Measurements from ENCODE around the gene PLEKHA7.
"Not testable (repeated sequence)": the region's sequence is repeated elsewhere in the genome, so short reads cannot be mapped to it uniquely, and the experiment has no call there.

PLEKHA7 gene, protein sequence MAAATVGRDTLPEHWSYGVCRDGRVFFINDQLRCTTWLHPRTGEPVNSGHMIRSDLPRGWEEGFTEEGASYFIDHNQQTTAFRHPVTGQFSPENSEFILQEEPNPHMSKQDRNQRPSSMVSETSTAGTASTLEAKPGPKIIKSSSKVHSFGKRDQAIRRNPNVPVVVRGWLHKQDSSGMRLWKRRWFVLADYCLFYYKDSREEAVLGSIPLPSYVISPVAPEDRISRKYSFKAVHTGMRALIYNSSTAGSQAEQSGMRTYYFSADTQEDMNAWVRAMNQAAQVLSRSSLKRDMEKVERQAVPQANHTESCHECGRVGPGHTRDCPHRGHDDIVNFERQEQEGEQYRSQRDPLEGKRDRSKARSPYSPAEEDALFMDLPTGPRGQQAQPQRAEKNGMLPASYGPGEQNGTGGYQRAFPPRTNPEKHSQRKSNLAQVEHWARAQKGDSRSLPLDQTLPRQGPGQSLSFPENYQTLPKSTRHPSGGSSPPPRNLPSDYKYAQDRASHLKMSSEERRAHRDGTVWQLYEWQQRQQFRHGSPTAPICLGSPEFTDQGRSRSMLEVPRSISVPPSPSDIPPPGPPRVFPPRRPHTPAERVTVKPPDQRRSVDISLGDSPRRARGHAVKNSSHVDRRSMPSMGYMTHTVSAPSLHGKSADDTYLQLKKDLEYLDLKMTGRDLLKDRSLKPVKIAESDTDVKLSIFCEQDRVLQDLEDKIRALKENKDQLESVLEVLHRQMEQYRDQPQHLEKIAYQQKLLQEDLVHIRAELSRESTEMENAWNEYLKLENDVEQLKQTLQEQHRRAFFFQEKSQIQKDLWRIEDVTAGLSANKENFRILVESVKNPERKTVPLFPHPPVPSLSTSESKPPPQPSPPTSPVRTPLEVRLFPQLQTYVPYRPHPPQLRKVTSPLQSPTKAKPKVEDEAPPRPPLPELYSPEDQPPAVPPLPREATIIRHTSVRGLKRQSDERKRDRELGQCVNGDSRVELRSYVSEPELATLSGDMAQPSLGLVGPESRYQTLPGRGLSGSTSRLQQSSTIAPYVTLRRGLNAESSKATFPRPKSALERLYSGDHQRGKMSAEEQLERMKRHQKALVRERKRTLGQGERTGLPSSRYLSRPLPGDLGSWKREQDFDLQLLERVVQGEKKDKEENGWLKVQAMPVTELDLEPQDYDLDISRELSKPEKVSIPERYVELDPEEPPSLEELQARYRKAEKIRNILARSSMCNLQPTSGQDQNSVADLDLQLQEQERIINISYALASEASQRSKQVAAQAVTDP

DNA sequence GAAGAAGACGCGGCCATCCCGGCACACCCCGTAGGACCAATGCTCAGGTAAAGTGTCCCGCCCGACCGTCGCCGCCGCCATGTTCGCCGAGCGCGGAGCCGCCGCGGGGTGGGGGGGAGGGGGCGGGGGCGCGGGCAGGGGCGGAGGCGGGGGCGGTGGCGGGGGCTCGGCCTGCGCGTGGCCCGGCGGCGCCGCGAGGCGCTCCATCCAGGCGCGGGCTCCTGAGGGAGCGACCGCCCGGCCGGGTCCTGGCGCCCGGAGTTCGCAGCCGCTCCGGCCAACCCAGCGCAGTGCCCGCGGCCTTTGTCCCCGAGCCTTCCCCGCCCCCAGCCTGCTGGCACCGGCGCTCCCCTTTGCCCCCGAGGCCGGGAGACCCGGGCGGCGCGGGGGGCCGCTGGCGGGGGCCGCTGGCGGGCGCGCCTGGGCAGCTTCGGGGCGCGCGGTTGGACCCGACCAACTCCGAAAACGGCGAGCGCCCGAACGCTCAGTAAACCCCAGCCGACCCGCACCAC, at the start of gene PLEKHA7:
Gene PLEKHA7, minus strand, starts transcription at position 94 of the 512 bp plus-strand sequence. Its CDS starts 13 bp downstream, at position 81.
- peaks cover 49% of the 10 kb centered on the region for H3K27me3 ChIP-seq (ENCODE audit: control insufficient read depth, low read length)
- no peaks in the 10 kb centered on the region for H3F3A ChIP-seq (ENCODE audit: control insufficient read depth, insufficient read depth)
- no peaks in the 10 kb centered on the region for H4K20me1 ChIP-seq (ENCODE audit: control insufficient read depth, insufficient read depth, low read depth, low read length)
- peak within 1 kb of the TSS; percentile 53 for H3K4me2 ChIP-seq (ENCODE audit: low read length)
- H3K36me3 ChIP-seq (ENCODE audit: control insufficient read depth, low read length): no peaks in the 10 kb centered on the region
- H3K79me2 ChIP-seq (ENCODE audit: control insufficient read depth, low read length): no peaks in the 10 kb centered on the region
- no peak within 1 kb of the TSS for H3K27ac ChIP-seq (ENCODE audit: low read depth, low read length)
- H3K9me3 ChIP-seq (ENCODE audit: control insufficient read depth, insufficient read depth, low read length): no peaks in the 10 kb centered on the region
- peak within 1 kb of the TSS; percentile 23 for H3K4me3 ChIP-seq (ENCODE audit: low read length)
- TF ChIP-seq, protein P1, sequence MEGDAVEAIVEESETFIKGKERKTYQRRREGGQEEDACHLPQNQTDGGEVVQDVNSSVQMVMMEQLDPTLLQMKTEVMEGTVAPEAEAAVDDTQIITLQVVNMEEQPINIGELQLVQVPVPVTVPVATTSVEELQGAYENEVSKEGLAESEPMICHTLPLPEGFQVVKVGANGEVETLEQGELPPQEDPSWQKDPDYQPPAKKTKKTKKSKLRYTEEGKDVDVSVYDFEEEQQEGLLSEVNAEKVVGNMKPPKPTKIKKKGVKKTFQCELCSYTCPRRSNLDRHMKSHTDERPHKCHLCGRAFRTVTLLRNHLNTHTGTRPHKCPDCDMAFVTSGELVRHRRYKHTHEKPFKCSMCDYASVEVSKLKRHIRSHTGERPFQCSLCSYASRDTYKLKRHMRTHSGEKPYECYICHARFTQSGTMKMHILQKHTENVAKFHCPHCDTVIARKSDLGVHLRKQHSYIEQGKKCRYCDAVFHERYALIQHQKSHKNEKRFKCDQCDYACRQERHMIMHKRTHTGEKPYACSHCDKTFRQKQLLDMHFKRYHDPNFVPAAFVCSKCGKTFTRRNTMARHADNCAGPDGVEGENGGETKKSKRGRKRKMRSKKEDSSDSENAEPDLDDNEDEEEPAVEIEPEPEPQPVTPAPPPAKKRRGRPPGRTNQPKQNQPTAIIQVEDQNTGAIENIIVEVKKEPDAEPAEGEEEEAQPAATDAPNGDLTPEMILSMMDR (IDR thresholded peaks at IDR 0.05; ENCODE audit: low read depth, low read length, poor library complexity, severe bottlenecking): no peak
- TF ChIP-seq EZH2phosphoT487 (IDR thresholded peaks at IDR 0.05; ENCODE audit: borderline replicate concordance, low read length): no peak
- no peaks in the 10 kb centered on the region for H3K9me2 ChIP-seq (replicated peaks; ENCODE audit: control insufficient read depth, low read length)
- H3K4me1 ChIP-seq (ENCODE audit: control insufficient read depth, low read length): peaks cover 4% of the 10 kb centered on the region; the same call in 1 of the 2 replicates

DNA sequence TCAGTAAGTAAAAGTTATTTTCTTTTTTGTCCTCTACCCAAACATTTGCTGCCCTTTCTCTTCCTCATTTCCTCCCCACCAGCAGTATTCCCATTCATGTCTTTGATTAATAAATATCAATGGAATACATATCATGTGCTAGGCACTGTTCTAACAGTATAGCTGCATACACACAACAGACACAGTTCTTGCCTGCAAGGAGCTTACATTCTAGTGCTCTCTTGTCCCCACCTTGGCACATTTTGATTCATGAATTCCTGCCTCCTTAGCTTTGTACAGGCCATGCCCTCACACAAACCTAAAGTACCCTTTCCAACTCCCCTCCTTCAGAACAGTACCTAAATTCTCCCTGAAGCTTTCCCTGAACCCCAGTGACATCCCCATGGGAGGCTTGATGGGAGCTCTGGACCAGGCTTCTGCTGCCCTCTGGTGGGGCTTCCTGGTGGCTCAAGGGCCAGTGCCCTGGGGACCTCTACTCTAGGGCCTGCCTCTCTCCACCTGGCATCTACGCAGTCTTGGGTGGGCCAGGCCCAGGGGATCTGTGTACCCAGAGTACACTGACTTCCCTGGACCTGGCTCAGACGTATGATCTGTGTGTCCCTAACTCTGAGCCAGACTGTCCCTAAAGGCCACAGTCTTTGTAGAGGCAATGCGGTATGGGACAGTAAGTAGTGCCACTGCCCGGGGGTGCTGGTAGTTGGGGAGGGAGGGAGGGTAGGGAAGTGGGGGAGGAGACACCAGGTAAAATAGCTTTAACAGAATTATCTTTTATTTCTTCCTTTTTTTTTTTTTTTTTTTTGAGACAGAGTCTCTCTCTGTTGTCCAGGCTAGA, 49.2 kb upstream of the PLEKHA7 start:
- no peaks in the 10 kb centered on the region for H4K20me1 ChIP-seq (ENCODE audit: control insufficient read depth, insufficient read depth, low read depth, low read length)
- no peaks in the 10 kb centered on the region for H3K27me3 ChIP-seq (ENCODE audit: control insufficient read depth, low read length)
- no peaks in the 10 kb centered on the region for H3K9me3 ChIP-seq (ENCODE audit: control insufficient read depth, insufficient read depth, low read length)
- no peaks in the 10 kb centered on the region for H3K4me1 ChIP-seq (ENCODE audit: control insufficient read depth, low read length)
- H3K27ac ChIP-seq (ENCODE audit: low read depth, low read length): no peak overlapping the region
- no peak overlapping the region for H3K4me3 ChIP-seq (ENCODE audit: low read length)
- no peaks in the 10 kb centered on the region for H3K9me2 ChIP-seq (replicated peaks; ENCODE audit: control insufficient read depth, low read length)
- TF ChIP-seq, protein P1 (IDR thresholded peaks at IDR 0.05; ENCODE audit: low read depth, low read length, poor library complexity, severe bottlenecking): peak; percentile 69
- no peak for TF ChIP-seq EZH2phosphoT487 (IDR thresholded peaks at IDR 0.05; ENCODE audit: borderline replicate concordance, low read length)
- H3K79me2 ChIP-seq (ENCODE audit: control insufficient read depth, low read length): no peaks in the 10 kb centered on the region
- H3K4me2 ChIP-seq (ENCODE audit: low read length): no peak overlapping the region
- H3K36me3 ChIP-seq (ENCODE audit: control insufficient read depth, low read length): no peaks in the 10 kb centered on the region
- no peaks in the 10 kb centered on the region for H3F3A ChIP-seq (ENCODE audit: control insufficient read depth, insufficient read depth)

DNA sequence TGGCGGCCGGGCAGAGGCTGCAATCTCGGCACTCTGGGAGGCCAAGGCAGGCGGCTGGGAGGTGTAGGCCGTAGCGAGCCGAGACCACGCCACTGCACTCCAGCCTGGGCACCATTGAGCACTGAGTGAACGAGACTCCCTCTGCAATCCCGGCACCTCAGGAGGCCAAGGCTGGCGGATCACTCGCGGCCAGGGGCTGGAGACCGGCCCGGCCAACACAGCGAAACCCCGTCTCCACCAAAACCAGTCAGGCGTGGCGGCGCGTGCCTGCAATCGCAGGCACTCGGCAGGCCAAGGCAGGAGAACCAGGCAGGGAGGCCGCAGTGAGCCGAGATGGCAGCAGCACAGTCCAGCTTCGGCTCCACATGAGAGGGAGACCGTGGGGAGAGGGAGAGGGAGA, 36.9 kb upstream of the PLEKHA7 start:
- H3K4me1 ChIP-seq (ENCODE audit: control insufficient read depth, low read length); H3K36me3 ChIP-seq (ENCODE audit: control insufficient read depth, low read length): not testable (repeated sequence)

DNA sequence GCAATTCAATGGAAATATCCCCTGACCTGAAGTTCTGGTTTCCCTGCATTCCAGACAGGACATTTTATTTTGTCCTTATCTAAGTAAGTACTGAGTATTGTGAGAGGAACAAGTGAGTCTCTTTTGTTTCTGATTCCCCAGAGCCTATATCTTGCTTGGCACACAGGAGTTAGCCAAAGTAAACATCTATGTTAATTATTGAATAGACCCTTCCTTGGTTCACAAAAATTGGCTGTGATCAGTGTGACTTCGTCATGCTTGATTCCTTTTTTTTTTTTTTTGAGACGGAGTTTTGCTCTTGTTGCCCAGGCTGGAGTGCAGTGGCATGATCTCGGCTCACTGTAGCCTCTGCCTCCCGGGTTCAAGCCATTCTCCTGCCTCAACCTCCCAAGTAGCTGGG, 34.3 kb upstream of the PLEKHA7 start:
- not testable (repeated sequence) for H3K9me2 ChIP-seq (replicated peaks; ENCODE audit: control insufficient read depth, low read length); H3K79me2 ChIP-seq (ENCODE audit: control insufficient read depth, low read length); H4K20me1 ChIP-seq (ENCODE audit: control insufficient read depth, insufficient read depth, low read depth, low read length); H3K36me3 ChIP-seq (ENCODE audit: control insufficient read depth, low read length); H3K27ac ChIP-seq (ENCODE audit: low read depth, low read length); H3K27me3 ChIP-seq (ENCODE audit: control insufficient read depth, low read length); H3K4me1 ChIP-seq (ENCODE audit: control insufficient read depth, low read length); H3K4me2 ChIP-seq (ENCODE audit: low read length); H3F3A ChIP-seq (ENCODE audit: control insufficient read depth, insufficient read depth); H3K9me3 ChIP-seq (ENCODE audit: control insufficient read depth, insufficient read depth, low read length); H3K4me3 ChIP-seq (ENCODE audit: low read length)

More for the DNA sequence above, 36.9 kb upstream of the PLEKHA7 start:
- not testable (repeated sequence) for H3K4me2 ChIP-seq (ENCODE audit: low read length); H4K20me1 ChIP-seq (ENCODE audit: control insufficient read depth, insufficient read depth, low read depth, low read length); H3K27ac ChIP-seq (ENCODE audit: low read depth, low read length); H3K4me3 ChIP-seq (ENCODE audit: low read length); H3K79me2 ChIP-seq (ENCODE audit: control insufficient read depth, low read length); H3K27me3 ChIP-seq (ENCODE audit: control insufficient read depth, low read length); H3F3A ChIP-seq (ENCODE audit: control insufficient read depth, insufficient read depth); H3K9me2 ChIP-seq (replicated peaks; ENCODE audit: control insufficient read depth, low read length); H3K9me3 ChIP-seq (ENCODE audit: control insufficient read depth, insufficient read depth, low read length)

All from DOHH2 (cell line).